SU-DHL-6 (cell line): ENCODE measurements around the gene SF3B5.

Source experiments
- H2AFZ ChIP-seq: fragments of 200-600 bp; sonication (generic); 2 replicates; pipeline ENCODE4 v1.6.1; 2014; ENCODE audit warnings: low read depth, mild to moderate bottlenecking, moderate library complexity, mixed read lengths, antibody characterized with exemption, low read length; ENCODE audit not compliant: severe bottlenecking
- H3F3A ChIP-seq: fragments of 200-600 bp; shearing (Covaris generic); 2 replicates; pipeline ENCODE4 v1.6.0; 2016; ENCODE audit warnings: antibody characterized with exemption, mild to moderate bottlenecking; ENCODE audit not compliant: insufficient read depth
- H3K27ac ChIP-seq: fragments of 200-600 bp; sonication (generic); 2 replicates; pipeline ENCODE4 v1.5.1; 2016; ENCODE audit warnings: low read depth, mild to moderate bottlenecking, low read length, moderate library complexity, mixed read lengths
- H3K27me3 ChIP-seq: fragments of 200-600 bp; sonication (generic), shearing (Covaris generic); 2 replicates; pipeline ENCODE4 v1.6.0; 2014; ENCODE audit warnings: mild to moderate bottlenecking, low read length
- H3K36me3 ChIP-seq: fragments of 200-600 bp; sonication (generic); 2 replicates; pipeline ENCODE4 v1.6.1; 2014; ENCODE audit warnings: mild to moderate bottlenecking, low read length, mixed read lengths
- H3K4me2 ChIP-seq: fragments of 300-600, 200-600 bp; shearing (Covaris generic), sonication (generic); 2 replicates; pipeline ENCODE4 v1.6.0; 2014; ENCODE audit warnings: low read length, low read depth, mild to moderate bottlenecking; ENCODE audit not compliant: poor library complexity, severe bottlenecking
- H3K4me3 ChIP-seq: fragments of 200-600 bp; sonication (generic); 2 replicates; pipeline ENCODE4 v1.5.1; 2014; ENCODE audit warnings: antibody characterized with exemption, low read length, mild to moderate bottlenecking, mixed read lengths; ENCODE audit not compliant: insufficient read depth, poor library complexity, severe bottlenecking
- H3K79me2 ChIP-seq: fragments of 200-600 bp; sonication (generic); 2 replicates; pipeline ENCODE4 v1.6.1; 2014; ENCODE audit warnings: mild to moderate bottlenecking, low read length, moderate library complexity; ENCODE audit not compliant: insufficient read depth
- H3K9ac ChIP-seq: fragments of 200-600 bp; sonication (generic); 2 replicates; pipeline ENCODE4 v1.7.0; 2014; ENCODE audit warnings: mild to moderate bottlenecking, low read length
- H3K9me2 ChIP-seq: fragments of 200-600 bp; sonication (generic); replicated peaks from 2 replicates; pipeline ENCODE4 v1.6.1; 2014; ENCODE audit warnings: low read length; ENCODE audit not compliant: insufficient read depth
- H3K9me3 ChIP-seq: fragments of 200-600 bp; sonication (generic); 2 replicates; pipeline ENCODE4 v1.6.1; 2014; ENCODE audit warnings: low read length, mixed read lengths; ENCODE audit not compliant: insufficient read depth
- H4K20me1 ChIP-seq: fragments of 200-600 bp; sonication (generic); 2 replicates; pipeline ENCODE4 v1.6.1; 2014; ENCODE audit warnings: low read depth, mild to moderate bottlenecking, antibody characterized with exemption, low read length, moderate library complexity, mixed read lengths
- CTCF ChIP-seq: fragments of 200-600 bp; sonication (generic); IDR thresholded peaks from one replicate; pipeline ENCODE4 v1.5.1; 2017; ENCODE audit warnings: antibody characterized with exemption, mild to moderate bottlenecking, low read length, moderate library complexity; ENCODE audit not compliant: insufficient read depth, poor library complexity, severe bottlenecking
- EZH2phosphoT487 ChIP-seq: fragments of 200-600 bp; sonication (generic), shearing (Covaris generic); conservative IDR thresholded peaks from 2 replicates; pipeline ENCODE4 v1.6.1; 2018; ENCODE audit warnings: mild to moderate bottlenecking, antibody characterized with exemption, low read length, moderate library complexity, mixed read lengths

Gene SF3B5

GRCh38 chr6:144129469-144129868 is 34.1 kb upstream of the SF3B5 start:
- Histone ChIP-seq H3K9ac (no peak overlapping the region), H3K79me2 (no peaks in the 10 kb centered on the region), H4K20me1 (no peaks in the 10 kb centered on the region), H3K9me2 (no peaks in the 10 kb centered on the region), H3K4me2 (no peak overlapping the region), H3K27ac (no peak overlapping the region), H3K27me3 (no peaks in the 10 kb centered on the region), H3K36me3 (no peaks in the 10 kb centered on the region), H3K4me3 (no peak overlapping the region), H2AFZ (no peak overlapping the region), H3F3A (no peaks in the 10 kb centered on the region), H3K9me3 (no peaks in the 10 kb centered on the region)
- TF ChIP-seq EZH2phosphoT487 (no peak), CTCF (no peak)

- Histone ChIP-seq H3K27ac (no peak overlapping the region), H3K4me3 (no peak overlapping the region), H3K9ac (no peak overlapping the region), H3F3A (no peaks in the 10 kb centered on the region), H3K79me2 (no peaks in the 10 kb centered on the region), H3K27me3 (no peaks in the 10 kb centered on the region), H3K9me3 (no peaks in the 10 kb centered on the region), H3K4me2 (no peak overlapping the region), H4K20me1 (no peaks in the 10 kb centered on the region), H3K36me3 (no peaks in the 10 kb centered on the region), H3K9me2 (no peaks in the 10 kb centered on the region), H2AFZ (no peak overlapping the region)
- TF ChIP-seq EZH2phosphoT487, result no peak
- TF ChIP-seq CTCF, result no peak
Measured at GRCh38 chr6:144127097-144127496, 31.7 kb upstream of the SF3B5 start.

GRCh38 chr6:144123836-144124235 is 28.5 kb upstream of the SF3B5 start:
- no peak overlapping the region for H3K9ac ChIP-seq
- no peak overlapping the region for H3K4me2 ChIP-seq
- H4K20me1 ChIP-seq, result no peaks in the 10 kb centered on the region
- H3K36me3 ChIP-seq, result no peaks in the 10 kb centered on the region
- no peak overlapping the region for H3K27ac ChIP-seq
- no peaks in the 10 kb centered on the region for H3K9me2 ChIP-seq
- no peak overlapping the region for H2AFZ ChIP-seq
- no peaks in the 10 kb centered on the region for H3K79me2 ChIP-seq
- no peaks in the 10 kb centered on the region for H3K27me3 ChIP-seq
- H3K9me3 ChIP-seq, result no peaks in the 10 kb centered on the region
- no peak overlapping the region for H3K4me3 ChIP-seq
- no peak for TF ChIP-seq CTCF
- TF ChIP-seq EZH2phosphoT487, result no peak
- H3F3A ChIP-seq, result no peaks in the 10 kb centered on the region

GRCh38 chr6:144123421-144123820 is 28.0 kb upstream of the SF3B5 start:
- no peak overlapping the region for H2AFZ ChIP-seq

More at GRCh38 chr6:144123421-144123820, 28.0 kb upstream of the SF3B5 start:
- Histone ChIP-seq H3K4me2 (no peak overlapping the region), H3K4me3 (no peak overlapping the region), H3K27me3 (no peaks in the 10 kb centered on the region), H3K9me2 (no peaks in the 10 kb centered on the region), H3F3A (no peaks in the 10 kb centered on the region), H3K27ac (no peak overlapping the region), H3K79me2 (no peaks in the 10 kb centered on the region), H3K36me3 (no peaks in the 10 kb centered on the region), H3K9ac (no peak overlapping the region), H3K9me3 (no peaks in the 10 kb centered on the region), H4K20me1 (no peaks in the 10 kb centered on the region)
- TF ChIP-seq EZH2phosphoT487 (no peak), CTCF (no peak)
